Measurements from ENCODE around the gene ZFYVE9. TPM values are rescaled to one million over a fixed set of nuclear protein-coding genes. Genes with fewer than 3 reads are reported as not detected.

Gene ZFYVE9
- total and polyA plus RNA-seq, 2 of the 13 experiments (the other 11 are each of a cell fraction or from before 2014, with no cell fraction given), result 9.2 to 19.8 TPM

GRCh38 chr1:52355847-52356505 is 214.1 kb downstream of the ZFYVE9 start (continued):
- TF ChIP-seq ARID4A (CRISPR knock-in tag; IDR thresholded peaks at IDR 0.05; ENCODE audit: borderline replicate concordance) (peak; percentile 43; the same call in 1 of the 2 replicates), PAXIP1 (CRISPR knock-in tag; conservative IDR thresholded peaks at IDR 0.05) (0 out of 2 replicates have a peak, but pooled peaks have one; percentile 25), ZFP62 (CRISPR knock-in tag; IDR thresholded peaks at IDR 0.05) (no peak), ZBTB38 (CRISPR knock-in tag; IDR thresholded peaks at IDR 0.05) (peak; percentile 67), HNF4A (CRISPR knock-in tag; IDR thresholded peaks at IDR 0.05) (peak; percentile 32; the same call in 1 of the 2 replicates), TFAP4 (IDR thresholded peaks at IDR 0.05; ENCODE audit: borderline replicate concordance, low read depth) (peak; percentile 56), ZNF574 (CRISPR knock-in tag; IDR thresholded peaks at IDR 0.05) (0 out of 2 replicates have a peak, but pooled peaks have one; percentile 16), TEAD3 (CRISPR knock-in tag; optimal IDR thresholded peaks at IDR 0.05; ENCODE audit: borderline replicate concordance) (peak; percentile 69), FIP1L1 (IDR thresholded peaks at IDR 0.05; ENCODE audit: borderline replicate concordance, insufficient read depth, low read depth, low read length) (no peak), ELF4 (CRISPR knock-in tag; IDR thresholded peaks at IDR 0.05; ENCODE audit: borderline replicate concordance) (no peak)

All from HepG2 (cell line).